Medulla oblongata (tissue), 1 donor: ENCODE results near the gene ZNF576.
"Not testable (repeated sequence)": the region's sequence is repeated elsewhere in the genome, so short reads cannot be mapped to it uniquely, and the experiment has no call there.

ENCODE experiments used
- DNase-seq: peaks from one replicate; pipeline ENCODE4 v3.0.0-alpha.2; 2015; ENCODE audit errors: extremely low spot score

ZNF576 gene, protein sequence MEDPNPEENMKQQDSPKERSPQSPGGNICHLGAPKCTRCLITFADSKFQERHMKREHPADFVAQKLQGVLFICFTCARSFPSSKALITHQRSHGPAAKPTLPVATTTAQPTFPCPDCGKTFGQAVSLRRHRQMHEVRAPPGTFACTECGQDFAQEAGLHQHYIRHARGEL

DNA sequence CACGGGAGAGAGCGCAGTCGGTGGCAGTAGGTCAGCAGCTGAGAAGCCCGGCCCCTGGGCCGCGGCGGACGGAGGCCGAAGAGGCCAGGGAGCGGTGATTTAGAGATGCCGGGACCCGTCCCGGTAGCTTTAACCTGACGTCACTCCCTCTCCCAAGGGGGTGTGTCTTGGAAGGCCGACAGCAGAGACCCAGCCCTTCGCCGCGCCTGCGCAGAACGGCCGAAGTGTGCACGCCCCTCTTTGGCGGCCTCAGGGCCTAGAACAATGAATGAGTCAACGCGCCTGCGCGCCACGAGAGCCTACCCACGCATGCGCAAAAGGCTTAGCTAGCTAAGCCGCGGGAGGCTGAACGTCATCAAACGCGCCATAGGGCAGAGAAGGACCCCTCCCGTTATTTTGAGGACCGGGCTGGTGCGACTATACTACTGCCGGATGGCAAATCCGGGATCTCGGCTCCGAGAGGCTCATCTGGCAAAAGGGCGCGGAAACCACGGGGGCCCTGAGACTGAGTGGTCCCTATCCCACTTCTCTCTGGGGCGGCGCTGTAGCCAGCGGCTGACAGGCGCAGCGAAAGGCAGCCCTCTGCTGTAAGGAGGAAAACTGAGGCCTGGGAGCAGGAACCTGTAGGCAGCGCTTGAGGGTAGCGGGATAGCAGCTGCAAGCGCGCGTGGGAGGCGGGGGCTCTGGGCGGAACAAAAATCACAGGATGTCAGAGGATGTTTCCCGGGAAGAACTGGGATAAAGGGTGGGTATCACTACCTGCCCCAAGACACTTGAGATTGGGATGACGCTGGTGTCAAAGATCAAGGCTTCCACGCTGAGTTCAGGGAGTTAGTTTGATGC lies at the start of gene ZNF576, which contains the start of gene IRGQ:
Gene ZNF576, plus strand, starts transcription at position 597 of the 843 bp plus-strand sequence. CDS start 514 bp downstream, outside the sequence.
Gene IRGQ, minus strand, starts transcription at position 136 of the 843 bp plus-strand sequence. CDS start 796 bp downstream, outside the sequence.
- peak; percentile 100 for DNase-seq

DNA sequence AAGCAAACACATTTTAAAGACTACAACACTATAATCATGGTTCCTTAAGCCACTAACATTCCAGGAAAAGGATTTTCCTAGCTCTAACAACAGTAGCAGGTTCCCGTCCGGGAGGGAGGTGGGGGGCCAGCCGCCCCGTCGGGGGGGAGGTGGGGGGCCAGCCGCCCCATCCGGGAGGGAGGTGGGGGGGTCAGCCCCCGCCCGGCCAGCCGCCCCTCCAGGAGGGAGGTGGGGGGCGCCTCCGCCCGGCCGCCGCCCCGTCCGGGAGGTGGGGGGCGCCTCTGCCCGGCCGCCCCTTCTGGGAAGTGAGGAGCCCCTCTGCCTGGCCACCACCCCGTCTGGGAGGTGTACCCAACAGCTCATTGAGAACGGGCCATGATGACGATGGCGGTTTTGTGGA lies 48.5 kb upstream of the ZNF576 start:
- DNase-seq = not testable (repeated sequence)

DNA sequence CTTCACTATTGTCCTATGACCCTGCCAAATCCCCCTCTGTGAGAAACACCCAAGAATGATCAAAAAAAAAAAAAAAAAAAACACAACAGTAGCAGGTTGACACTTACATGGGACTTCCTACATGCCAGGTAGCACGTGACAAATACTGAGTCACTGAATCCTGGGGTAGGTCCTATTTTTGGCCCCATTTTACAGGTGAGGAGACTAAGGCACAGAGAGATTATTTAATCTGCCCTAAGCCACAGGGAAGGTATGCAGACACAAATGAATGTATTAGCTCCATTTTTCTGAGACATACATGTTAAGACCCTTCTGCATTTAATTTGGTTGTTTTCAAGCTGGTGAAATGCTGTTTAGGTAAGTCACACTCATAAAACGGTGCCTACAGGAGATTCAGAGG lies 47.7 kb upstream of the ZNF576 start:
- no peak for DNase-seq

- no peak for DNase-seq
Measured at GRCh38 chr19:43551399-43552197, 44.8 kb upstream of the ZNF576 start.

DNA sequence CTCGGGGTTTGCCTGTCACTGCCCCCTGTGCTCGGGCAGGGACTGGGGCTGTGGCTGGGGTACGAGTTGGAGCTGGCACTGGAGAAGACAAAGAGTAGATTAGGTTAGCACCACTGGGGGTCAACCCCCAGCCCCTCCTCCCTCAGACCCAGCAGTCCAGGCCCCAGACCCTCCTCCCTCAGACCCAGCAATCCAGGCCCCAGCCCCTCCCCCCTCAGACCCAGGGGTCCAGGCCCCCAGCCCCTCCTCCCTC lies 44.3 kb upstream of the ZNF576 start:
- DNase-seq = no peak

- DNase-seq = no peak
Measured at GRCh38 chr19:43552616-43553015, 43.8 kb upstream of the ZNF576 start.

DNA sequence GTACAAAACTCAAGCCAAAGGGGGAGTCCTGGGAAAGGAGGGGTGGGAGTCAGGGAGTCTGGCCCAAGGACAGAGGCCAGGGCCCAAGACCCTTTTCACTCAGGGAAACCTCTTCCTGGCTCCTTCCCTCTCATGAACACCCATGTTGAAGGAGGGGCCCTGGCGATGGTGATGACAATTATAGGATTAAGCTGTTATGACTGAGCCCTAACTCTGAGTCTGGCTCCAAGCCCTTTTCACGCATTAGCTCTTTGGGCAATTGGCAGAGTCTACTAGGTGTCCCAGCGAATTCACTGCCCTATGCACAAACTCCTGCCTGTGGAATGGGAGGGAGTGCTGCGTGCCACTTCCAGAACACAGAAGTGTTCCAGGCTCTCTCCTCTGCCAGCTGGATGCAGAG lies 42.7 kb upstream of the ZNF576 start:
- no peak for DNase-seq

DNA sequence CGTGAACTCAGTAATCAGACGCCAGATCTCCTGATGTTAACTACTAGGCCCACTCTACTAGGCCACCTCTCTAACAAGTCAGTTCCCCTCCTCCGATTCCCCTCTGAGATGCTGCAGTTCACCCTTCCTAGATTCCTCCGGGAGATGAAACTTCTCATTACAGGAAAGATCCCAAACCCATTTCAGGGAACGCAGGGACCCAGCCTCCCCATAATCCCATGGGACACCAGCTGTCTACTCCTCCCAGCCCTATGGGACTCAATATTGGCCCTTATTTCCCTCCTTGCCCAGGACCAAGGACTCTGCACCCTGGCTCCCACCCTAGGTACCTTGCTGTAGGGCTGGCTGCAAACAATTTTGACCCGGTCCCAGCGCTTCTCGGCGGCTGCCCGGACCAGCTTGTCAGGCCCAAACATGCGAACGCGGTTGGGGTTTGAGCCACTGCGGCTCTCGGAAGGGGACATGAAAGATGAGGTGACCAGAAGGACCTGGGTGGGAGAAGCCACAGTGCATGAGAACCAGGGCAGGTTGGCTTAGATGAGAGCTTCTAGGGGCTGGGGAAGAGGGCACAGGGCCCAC lies 42.0 kb upstream of the ZNF576 start:
- DNase-seq = no peak

- DNase-seq = peak; percentile 88
Measured at GRCh38 chr19:43555185-43555770, 41.1 kb upstream of the ZNF576 start.

DNA sequence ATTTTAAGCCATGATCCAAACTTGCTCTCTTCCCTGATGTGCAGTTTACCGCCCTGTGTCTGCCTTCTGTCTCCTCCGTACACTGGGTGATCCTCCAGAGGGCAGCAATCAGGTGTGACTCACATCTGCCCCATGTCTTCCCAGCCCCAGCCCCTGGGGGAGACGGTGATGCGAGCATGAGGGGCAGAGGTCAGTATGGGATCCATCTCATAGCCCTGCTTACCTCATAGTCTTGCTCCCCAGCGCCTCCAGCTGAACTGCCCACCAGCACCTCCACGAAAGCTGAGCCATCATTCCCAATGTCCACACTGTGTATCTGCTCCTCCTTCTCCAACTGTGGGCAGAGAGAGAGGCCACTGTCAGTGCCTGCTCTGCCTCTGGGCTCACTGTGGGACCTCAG lies 35.7 kb upstream of the ZNF576 start:
- DNase-seq = no peak

DNA sequence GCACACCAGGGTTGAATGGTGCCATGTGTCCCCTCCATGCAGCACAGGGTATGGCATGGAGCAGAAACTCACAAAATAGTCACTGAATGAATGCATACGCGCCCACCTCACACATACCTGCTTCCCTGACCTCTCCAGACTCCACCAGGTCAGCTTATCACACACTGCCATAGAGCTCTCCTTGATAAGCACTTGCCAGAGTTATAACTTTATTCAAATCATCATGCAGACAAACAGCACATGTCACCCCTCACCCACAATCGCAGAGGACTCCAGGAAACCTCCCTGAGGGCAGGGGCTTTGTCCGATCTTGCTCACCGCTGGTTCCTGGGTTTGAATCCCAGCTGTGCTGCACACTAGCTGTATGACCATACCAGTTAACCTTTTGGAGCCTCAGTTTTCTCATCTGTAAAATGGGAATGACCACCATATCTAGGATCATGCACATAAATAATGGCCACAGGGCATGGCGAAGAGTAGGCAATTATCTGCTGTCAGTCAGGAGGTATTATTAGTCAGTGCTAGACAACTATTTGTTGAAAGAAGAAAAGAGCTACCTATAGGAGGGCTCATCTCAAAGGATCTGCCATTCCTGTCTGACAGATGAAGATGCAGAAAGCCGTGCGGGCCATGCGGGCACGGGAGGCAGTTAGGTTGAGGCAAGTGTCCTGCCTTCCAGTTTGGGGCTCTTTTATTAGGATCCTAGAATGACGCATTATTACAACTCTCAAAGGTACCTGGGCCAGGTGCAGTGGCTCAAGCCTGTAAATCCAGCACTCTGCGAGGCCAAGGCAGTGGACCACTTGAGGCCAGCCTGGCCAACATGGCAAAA lies 35.0 kb upstream of the ZNF576 start:
- no peak for DNase-seq

DNA sequence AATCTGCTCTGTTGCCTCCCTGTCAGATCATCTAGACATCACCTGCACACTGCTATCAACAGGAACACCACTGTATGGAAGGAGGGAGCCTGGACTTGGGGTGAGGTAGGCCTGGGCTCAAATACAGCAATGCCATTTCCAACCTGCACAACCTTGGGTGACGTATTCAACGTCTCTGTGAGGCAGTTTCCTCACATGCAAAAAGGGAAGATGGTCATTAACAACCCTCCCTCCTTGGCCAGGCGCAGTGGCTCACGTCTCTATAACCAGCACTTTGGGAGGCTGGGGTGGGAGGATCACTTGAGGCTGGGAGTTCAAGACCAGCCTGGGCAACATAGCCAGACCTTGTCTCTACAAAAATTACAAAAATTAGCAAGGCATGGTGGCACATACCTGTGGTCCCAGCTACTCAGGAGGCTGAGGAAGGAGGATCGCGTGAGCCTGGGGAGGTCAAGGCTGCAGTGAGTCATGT lies 34.1 kb upstream of the ZNF576 start:
- no peak for DNase-seq

DNA sequence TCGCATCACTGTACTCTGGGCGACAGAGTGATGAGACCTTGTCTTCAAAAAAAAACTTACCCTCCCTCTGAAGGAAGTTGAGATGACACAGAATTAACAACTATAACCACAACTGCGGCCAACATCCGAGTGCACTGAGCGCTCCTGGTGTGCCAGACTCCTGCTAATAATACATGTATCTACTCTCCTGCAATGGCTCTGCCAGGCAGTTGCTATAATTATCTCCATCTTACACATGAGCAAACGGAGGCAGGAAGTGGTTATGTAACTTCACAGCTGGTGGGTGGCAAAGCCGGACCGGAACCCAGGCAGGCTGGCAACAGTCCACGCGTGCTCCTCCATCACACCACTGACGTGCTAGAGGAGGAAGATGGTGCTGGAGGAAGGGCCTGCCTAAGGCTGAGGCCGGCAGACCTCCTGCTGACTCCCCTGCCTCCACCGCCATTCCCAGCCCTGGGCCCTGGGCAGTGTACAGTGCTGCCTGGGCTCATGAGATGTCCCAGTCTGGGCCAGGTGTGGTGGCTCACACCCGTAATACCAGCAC lies 33.6 kb upstream of the ZNF576 start:
- DNase-seq = peak; percentile 74

DNA sequence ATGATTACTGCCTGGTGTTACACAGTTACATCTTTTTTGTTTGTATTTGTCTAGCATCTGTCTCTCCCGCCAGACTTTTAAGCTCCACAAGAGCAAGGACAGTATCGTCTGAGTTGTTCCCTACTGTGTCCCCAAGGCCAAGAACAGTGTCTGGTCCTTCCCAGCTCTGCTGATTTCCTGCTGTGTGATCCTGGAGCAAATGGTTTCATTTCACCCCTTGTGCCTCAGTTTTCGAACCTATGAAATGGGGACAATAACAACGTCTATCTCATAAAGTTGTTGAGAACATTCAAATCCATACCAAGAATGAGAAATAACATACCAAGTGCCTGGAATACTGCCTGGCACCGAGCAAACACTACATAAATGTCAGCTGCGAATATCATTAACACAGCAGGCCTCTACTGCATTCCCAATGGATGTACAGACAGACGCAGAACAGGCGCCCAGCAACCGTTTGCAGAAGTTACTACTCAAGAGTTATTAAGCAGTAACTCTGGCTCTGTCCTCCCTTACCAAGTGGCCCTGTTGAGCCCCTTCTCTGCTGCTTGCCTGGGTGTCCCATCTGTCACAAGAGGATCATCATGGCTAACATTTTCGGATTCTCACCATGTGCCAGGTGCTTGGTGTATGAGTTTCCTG lies 32.5 kb upstream of the ZNF576 start:
- DNase-seq = no peak

DNA sequence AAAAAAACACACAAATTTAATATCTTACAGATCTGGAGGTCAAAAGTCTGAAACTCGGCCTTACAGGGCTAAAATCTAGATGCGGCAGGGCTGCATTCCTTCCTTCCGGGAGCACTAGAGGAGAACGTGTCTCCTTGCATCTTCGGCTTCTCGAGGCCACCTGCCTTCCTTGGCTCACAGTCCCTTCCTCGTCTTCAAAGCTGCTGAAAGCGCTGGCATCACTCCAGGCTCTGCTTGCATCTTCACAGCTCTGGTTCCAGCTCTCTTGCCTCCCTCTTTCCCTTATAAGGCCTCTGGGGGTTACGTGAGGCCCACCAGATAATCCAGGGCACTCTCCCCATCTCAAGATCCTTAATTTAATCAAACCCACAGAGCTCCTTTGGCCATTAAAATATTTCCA lies 31.6 kb upstream of the ZNF576 start:
- DNase-seq = no peak

DNA sequence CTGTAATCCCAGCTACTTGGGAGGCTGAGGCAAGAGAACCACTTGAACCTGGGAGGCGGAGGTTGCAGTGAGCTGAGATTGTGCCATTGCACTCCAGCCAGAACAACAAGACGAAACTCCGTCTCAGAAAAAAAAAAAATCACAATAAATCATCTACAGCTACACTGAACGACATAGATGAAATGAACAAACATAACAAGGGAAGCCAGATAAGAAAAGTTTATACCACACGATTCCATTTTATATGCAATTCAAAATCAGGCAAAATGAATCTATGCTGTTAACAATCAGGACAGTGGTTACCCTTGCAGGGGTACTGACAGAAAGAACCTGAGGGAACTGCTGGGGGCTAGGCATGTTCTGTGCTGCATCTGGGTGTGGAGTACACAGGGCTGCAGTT lies 26.7 kb upstream of the ZNF576 start:
- DNase-seq = no peak

- no peak for DNase-seq
Measured at GRCh38 chr19:43570174-43570791, 26.1 kb upstream of the ZNF576 start.

DNA sequence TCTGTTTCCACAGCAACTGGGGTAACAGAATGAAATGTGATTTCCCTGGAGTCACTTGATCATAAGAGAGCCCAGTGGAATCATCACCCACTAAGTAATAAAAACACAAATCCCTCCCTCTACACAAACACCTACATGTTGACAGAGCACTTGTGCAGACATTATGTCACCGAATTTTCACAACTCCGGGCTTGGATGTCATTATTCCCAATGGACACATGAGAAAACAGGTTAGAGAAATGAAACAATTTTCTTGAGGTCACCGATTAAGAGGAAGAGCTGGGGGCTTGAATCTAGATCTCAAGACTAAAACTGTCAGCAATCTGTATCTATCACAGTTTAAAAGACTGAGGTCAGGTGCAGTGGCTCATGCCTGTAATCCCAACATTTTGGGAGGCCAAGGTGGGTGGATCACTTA lies 24.2 kb upstream of the ZNF576 start:
- DNase-seq = no peak

GRCh38 chr19:43574424-43575155 lies 21.8 kb upstream of the ZNF576 start:
- DNase-seq = no peak
